Mononuclear cell (primary cell): Measurements from ENCODE around the gene LEKR1. TPM values are rescaled to one million over a fixed set of nuclear protein-coding genes. Genes with fewer than 3 reads are reported as not detected.

Experiments
- H3K27me3 ChIP-seq: 2 replicates; pipeline ENCODE4 v1.6.0; 2011; ENCODE audit warnings: low read length, control low read depth; ENCODE audit not compliant: insufficient read depth
- H3K4me1 ChIP-seq: 2 replicates; pipeline ENCODE4 v1.5.1; 2011; ENCODE audit warnings: mild to moderate bottlenecking, low read length, control low read depth; ENCODE audit not compliant: insufficient read depth
- H3K4me3 ChIP-seq: 2 replicates; pipeline ENCODE4 v1.5.1; 2011; ENCODE audit warnings: mild to moderate bottlenecking, low read length, moderate library complexity
- H3K9me3 ChIP-seq: 2 replicates; pipeline ENCODE4 v1.5.1; 2011; ENCODE audit warnings: low read depth, mild to moderate bottlenecking, control low read depth, low read length
- total RNA-seq: library from RNA; depleted of rRNA; stranded (reverse); fragments of >200 nt; gene quantifications from one replicate; pipeline ENCODE4 v1.2.3, GENCODE V29; 2012

LEKR1 gene
- total RNA-seq, 1 donor, result 9.4 TPM

DNA sequence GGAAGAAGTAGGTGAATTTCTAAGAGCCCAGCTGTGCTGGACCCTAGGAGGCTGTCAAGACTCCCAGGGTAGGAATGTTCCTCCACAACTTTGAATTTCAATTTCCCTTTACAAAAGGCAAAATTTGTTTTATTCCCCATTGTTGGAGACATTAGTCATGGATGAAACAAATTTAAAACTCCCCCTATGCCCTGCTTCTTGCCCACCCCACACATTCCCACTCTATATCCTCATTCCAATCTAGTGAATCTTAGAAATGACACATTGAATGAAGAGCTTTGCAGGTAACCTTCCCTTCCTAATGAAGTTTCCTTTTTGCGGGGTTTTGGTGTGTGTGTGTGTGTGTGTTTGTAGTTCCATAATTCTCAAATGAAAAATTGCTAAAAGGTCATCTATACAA is 261.2 kb downstream of the LEKR1 start:
- Histone ChIP-seq H3K4me3 (no peak overlapping the region), H3K9me3 (no peaks in the 10 kb centered on the region), H3K4me1 (peaks cover 27% of the 10 kb centered on the region), H3K27me3 (no peaks in the 10 kb centered on the region)

DNA sequence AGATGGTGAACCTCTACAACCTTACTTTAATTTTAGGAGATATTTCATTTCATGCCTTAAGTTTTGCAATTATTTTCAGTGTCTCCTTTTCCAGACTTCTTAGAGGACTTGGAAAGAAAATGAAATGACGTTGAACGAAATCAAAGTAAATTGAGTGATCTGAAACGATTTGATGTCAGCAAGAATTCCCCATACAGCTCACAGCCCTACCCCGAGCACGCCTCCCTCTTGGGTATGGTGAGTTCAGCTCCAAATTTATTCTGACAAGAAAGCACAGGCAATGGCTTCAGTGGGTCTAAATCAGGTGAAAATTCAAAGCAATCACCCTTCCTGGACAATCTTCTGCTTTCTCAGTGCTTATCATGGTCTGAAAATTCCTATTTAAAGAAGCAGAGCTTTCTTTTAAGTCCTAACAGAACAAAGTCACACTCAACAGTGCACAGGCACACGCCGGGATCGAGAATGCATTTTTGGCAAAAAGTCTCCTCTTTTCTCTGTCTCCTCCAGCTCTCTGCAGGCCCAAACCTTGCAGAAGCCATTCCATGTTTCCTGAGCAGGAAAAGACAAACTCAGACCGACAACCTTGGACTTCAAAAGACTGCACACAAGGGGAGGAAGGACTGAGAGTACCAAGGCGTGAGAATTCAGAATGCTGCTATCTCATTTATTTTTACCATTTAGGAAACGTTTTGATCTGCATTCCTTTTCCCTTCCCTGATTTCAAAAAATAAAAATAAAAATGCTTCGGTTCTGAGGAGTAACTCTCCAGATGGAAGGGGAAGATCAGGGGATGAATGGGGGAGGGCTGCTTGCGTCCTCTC is 261.8 kb downstream of the LEKR1 start:
- peak overlapping the region; percentile 67 for H3K4me3 ChIP-seq
- H3K4me1 ChIP-seq, result peaks cover 27% of the 10 kb centered on the region
- H3K9me3 ChIP-seq, result no peaks in the 10 kb centered on the region
- no peaks in the 10 kb centered on the region for H3K27me3 ChIP-seq

DNA sequence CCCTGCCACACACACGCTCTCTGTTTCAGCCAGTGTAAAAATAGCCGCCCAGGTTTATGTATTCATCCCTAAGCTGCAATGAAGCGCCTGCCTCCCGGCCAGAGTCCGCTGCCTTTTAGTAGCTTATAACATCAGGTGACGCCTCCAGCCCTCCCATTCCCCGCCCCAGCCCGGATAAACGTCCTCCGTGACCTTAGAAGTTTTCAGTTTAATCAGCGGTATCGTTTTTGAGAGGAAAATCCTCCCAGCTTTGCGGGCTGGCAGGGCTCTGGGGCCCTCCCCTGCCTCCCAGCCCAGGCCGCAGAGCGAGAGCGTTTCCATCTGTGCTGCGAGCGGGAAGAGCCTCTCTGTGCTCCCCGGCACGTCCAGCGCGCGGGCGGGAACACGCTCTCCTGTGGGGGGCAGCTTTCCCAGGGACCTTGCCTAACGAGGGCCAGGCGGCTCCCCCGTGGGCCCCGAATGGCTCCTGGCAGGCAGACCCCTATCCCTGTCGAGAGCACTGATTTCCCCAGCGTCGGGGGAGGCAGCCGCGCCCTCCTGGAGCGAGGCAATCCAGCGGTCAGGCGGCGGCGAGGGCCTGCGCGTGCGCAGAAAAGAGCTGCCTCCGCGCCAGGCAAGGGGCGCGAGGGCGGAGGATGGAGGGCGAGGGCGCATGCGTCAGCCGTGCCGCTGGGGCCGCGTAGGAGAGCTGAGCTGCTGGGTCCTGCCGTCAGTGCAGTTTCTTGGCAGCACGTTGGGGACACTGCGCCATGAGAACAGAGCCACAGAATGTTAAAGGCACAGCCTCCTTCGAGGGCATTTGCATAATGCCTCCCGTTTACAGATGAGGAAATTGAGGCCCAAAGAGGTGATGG is 262.7 kb downstream of the LEKR1 start:
- no peaks in the 10 kb centered on the region for H3K27me3 ChIP-seq
- peaks cover 27% of the 10 kb centered on the region for H3K4me1 ChIP-seq
- peak overlapping the region; percentile 67 for H3K4me3 ChIP-seq
- no peaks in the 10 kb centered on the region for H3K9me3 ChIP-seq

DNA sequence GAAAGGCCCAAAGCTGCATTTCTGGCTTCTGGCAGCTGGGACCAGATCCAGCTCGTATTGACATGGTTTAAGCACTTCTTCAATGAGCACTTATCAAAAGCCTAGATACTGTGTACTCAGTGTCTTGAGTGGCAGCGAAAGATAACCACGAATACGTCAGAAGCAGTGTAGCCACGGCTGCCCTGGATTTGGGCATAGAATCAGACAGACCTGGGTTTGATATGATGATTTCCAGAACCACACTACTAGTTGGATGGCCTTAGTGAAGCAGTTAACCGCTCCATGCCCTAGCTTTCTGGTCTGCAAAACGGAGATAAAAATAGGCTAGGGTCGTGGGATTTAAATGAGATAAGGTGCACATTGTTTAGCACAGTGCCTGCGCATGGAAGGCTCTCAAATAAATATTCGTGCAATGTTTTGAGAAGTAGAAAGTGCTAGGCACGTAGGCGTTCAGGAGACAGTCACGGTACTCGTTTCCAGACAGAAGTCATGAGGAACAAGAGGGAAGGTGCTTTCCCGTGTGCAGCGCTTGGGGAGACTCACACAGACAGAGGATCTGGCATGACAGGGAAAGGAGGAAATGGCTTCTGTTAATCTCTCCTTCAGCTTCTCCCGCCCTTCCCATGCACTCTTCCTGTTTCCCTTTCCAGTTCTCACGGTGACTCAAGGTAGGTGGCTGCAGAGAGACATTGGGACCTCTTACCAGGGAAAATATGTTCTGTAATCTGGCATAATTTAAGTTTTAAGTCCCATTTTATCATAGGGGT is 263.5 kb downstream of the LEKR1 start:
- peak overlapping the region; percentile 67 for H3K4me3 ChIP-seq
- H3K9me3 ChIP-seq, result no peaks in the 10 kb centered on the region
- H3K4me1 ChIP-seq, result peaks cover 27% of the 10 kb centered on the region
- H3K27me3 ChIP-seq, result peaks cover 2% of the 10 kb centered on the region

DNA sequence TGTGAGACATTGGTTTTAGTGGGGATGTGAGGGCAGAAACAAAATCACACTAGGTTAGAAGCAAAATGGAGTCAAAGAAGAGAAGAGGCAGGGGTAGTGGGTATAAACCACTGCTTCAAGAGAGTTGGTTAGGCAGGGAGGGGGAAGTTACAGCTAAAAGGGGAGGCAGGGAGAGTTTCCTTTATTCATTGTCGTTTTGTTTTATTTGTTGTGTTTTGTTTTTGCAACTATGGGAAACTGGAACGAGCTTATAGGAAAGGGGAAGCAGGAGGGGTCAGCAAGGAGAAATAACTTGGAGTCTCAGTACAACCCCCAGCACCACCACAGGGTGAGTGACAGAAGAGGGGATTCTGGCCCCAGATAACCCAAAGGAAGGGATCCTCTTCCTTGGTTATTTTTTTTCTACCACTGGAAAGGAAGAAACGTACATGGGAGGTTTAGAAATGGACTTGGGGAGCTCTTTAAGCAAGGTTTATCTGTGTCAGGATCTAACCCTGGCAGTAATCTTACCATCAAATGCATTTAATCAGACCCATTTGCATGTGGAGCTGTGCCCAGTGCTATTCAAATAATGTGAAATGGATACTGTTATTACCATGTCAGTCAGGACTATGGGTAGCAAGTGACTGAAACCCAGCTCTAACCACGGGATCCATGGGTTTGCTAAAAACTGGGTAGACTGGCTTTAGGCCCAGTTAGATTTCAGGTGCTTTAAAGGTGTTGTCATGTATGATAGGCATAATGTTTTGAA is 265.1 kb downstream of the LEKR1 start:
- H3K4me3 ChIP-seq, result no peak overlapping the region
- peaks cover 27% of the 10 kb centered on the region for H3K4me1 ChIP-seq
- peaks cover 2% of the 10 kb centered on the region for H3K27me3 ChIP-seq
- no peaks in the 10 kb centered on the region for H3K9me3 ChIP-seq

DNA sequence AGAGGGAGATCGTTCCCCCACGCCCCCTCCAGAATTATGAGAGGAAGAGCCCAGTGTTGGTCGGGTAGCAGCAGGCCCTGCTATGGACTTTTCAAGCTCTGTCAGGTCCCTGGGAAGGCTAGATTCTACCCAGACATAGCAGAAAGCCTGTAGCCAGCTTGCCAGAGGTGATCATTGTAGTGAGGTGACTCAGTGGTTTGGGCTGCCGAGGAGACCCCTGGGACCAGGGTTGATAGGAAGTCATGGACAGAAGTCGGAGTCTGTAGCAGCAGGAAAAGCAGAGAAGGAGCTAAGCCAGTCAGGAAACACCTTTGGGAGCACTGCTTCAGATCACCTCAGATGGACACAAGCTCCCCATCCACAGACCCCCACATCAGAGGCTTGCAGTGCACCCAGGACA is 266.1 kb downstream of the LEKR1 start:
- H3K9me3 ChIP-seq, result no peaks in the 10 kb centered on the region
- H3K4me1 ChIP-seq, result peaks cover 27% of the 10 kb centered on the region
- H3K4me3 ChIP-seq, result no peak overlapping the region
- H3K27me3 ChIP-seq, result peaks cover 2% of the 10 kb centered on the region

DNA sequence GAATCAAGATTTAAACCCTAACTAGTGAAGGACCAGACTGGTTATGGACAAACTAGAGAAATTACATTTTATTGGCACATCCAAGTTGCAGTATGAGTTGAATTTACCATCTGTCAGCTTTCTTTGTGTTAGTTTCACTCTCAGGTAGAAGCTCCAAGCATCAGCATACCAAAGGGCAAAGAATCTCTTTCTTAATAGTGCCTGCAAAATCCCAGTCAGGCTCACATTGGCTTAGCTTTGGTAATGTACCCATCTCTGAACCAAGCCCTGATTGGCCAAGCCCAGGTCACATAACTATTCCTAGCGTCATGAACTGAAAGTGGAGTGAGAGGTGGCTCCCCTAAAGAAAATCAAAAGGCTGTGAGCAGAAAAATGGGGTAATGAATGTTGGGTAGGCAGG is 266.9 kb downstream of the LEKR1 start:
- peaks cover 2% of the 10 kb centered on the region for H3K27me3 ChIP-seq
- no peak overlapping the region for H3K4me3 ChIP-seq
- peaks cover 24% of the 10 kb centered on the region for H3K4me1 ChIP-seq
- H3K9me3 ChIP-seq, result no peaks in the 10 kb centered on the region

DNA sequence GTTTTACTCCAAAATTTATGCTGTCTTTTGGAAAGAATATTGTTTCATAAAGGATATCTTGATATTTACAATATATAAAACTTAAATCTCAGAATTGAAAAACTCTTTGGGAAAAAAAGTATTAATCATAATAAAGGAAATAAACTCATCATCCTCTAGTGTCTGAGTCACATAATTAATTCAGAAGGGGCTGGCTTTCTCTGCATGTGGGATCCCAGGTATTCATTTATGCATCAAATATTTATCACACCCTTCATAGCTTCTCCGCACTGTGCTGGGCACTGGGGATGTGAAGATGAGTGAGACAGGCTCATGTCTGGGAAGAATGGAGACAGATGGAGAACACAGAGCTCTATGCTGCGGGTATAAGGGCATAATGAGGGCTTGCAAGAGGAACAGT is 268.1 kb downstream of the LEKR1 start:
- Histone ChIP-seq H3K27me3 (peaks cover 2% of the 10 kb centered on the region), H3K4me1 (peaks cover 13% of the 10 kb centered on the region), H3K4me3 (no peak overlapping the region), H3K9me3 (no peaks in the 10 kb centered on the region)

DNA sequence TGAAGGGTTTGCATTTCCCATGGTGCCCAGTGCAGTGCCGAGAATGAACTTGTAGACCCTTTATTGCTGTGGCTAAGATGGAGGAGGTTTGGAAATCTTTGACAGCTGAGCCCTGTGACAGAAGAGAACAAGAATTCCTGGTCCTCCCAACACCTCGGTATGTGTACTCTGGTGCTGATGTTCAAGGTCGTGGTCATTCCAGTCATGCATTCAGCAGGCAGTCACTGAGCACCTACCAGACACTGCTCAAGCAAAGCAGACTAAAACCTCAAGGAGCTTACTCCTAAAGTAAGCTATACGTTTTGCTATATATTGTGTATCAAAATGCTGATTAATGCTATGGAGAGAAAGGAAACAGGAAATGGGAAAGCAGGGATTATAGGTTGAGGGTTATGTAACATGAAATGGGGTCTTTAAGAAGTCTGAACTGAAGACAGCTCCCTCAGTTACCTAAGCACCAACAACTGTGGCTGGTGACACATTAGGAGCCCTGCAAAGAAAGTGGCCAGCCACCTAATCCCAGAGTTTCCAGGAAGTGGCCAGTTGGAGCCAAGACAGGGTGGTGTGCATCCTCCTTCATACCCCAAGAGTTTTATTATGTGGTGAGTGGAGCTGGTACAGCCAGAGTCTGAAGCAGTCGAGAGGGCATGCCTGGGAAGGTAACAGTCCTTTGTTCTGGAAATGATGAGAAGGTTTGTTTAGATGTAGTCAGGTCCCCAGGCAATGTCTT is 268.8 kb downstream of the LEKR1 start:
- H3K27me3 ChIP-seq, result peaks cover 2% of the 10 kb centered on the region
- no peaks in the 10 kb centered on the region for H3K9me3 ChIP-seq
- peaks cover 7% of the 10 kb centered on the region for H3K4me1 ChIP-seq
- H3K4me3 ChIP-seq, result no peak overlapping the region

Other genes starting within 250 kb of the LEKR1 start
- 213 TPM for gene TIPARP, start 151.8 kb upstream of the LEKR1 start, total RNA-seq